ENCODE results near the gene ISG15. TPM values are rescaled to one million over a fixed set of nuclear protein-coding genes. Genes with fewer than 3 reads are reported as not detected.
A peak's percentile ranks its signal among the peaks of the same experiment; 100 is the strongest.
"Not testable (repeated sequence)": the region's sequence is repeated elsewhere in the genome, so short reads cannot be mapped to it uniquely, and the experiment has no call there.

ISG15 gene
- total RNA-seq, 2 experiments from 2014 or later = 432 to 986 TPM

GRCh38 chr1:1054099-1054700 is 40.9 kb downstream of the ISG15 start:
- H3K4me1 Mint-ChIP-seq = peaks cover 9% of the 10 kb centered on the region
- H3K27me3 Mint-ChIP-seq = peaks cover 20% of the 10 kb centered on the region
- CTCF ChIA-PET = interaction anchor here (1.1 to 1.3 kb wide), 2 partner anchors 10 to 70 kb away, joined by 3 read pairs; no protein-coding TSS in a partner anchor
- H3K36me3 Mint-ChIP-seq = peaks cover 4% of the 10 kb centered on the region
- DNase-seq (no peak), ATAC-seq (no peak)
- no peak overlapping the region for H3K27ac Mint-ChIP-seq
- H3K4me3 Mint-ChIP-seq = no peak overlapping the region
- peaks cover 5% of the 10 kb centered on the region for H3K9me3 Mint-ChIP-seq (ENCODE audit: low read depth)

- DNase-seq = no peak
- peaks cover 20% of the 10 kb centered on the region for H3K27me3 Mint-ChIP-seq
- CTCF ChIA-PET = no interaction called here
- peaks cover 4% of the 10 kb centered on the region for H3K36me3 Mint-ChIP-seq
- H3K9me3 Mint-ChIP-seq (ENCODE audit: low read depth) = peaks cover 5% of the 10 kb centered on the region
- no peak for ATAC-seq
- no peak overlapping the region for H3K27ac Mint-ChIP-seq
- peaks cover 9% of the 10 kb centered on the region for H3K4me1 Mint-ChIP-seq
- H3K4me3 Mint-ChIP-seq = no peak overlapping the region
Measured at GRCh38 chr1:1054971-1055370, 41.7 kb downstream of the ISG15 start.

DNA sequence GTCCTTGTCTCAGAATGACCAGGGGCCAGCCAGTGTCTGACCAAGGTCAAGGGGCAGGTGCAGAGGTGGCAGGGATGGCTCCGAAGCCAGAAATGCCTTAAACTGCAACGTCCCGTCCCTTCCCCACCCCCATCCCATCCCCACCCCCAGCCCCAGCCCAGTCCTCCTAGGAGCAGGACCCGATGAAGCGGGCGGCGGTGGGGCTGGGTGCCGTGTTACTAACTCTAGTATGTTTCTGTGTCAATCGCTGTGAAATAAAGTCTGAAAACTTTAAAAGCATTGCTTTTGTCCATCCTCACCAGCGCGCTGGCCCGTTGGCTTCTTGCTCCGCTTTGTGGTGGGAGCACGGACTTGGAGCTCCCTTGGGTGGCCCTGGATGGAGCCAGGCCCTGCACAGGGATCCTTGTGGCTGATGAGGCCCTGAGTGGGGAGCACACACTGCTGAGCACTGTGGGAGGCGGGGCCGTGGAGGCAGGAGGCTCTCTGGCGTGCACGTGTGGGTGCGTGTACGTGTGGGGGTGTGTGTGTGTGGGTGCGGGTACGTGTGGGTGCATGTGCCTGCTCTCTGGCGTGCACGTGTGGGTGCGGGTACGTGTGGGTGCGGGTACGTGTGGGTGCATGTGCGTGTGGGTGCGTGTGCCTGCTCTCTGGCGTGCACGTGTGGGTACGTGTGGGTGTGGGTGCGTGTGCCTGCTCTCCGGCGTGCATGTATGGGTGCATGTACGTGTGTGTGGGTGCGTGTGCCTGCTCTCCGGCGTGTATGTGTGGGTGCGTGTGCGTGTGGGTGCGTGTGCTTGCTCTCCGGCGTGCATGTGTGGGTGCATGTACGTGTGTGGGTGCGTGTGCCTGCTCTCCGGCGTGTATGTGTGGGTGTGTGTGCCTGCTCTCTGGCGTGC is 42.8 kb downstream of the ISG15 start:
- peaks cover 20% of the 10 kb centered on the region for H3K27me3 Mint-ChIP-seq
- H3K9me3 Mint-ChIP-seq (ENCODE audit: low read depth) = peaks cover 5% of the 10 kb centered on the region
- peaks cover 5% of the 10 kb centered on the region for H3K36me3 Mint-ChIP-seq
- DNase-seq (no peak), ATAC-seq (no peak)
- H3K4me1 Mint-ChIP-seq = peaks cover 17% of the 10 kb centered on the region
- H3K27ac Mint-ChIP-seq = no peak overlapping the region
- CTCF ChIA-PET = interaction anchor here (1.0 kb wide), 1 partner anchor 11 kb away, joined by 3 read pairs; no protein-coding TSS in a partner anchor
- no peak overlapping the region for H3K4me3 Mint-ChIP-seq

- H3K4me3 Mint-ChIP-seq; H3K36me3 Mint-ChIP-seq; ATAC-seq; H3K27ac Mint-ChIP-seq; H3K9me3 Mint-ChIP-seq (ENCODE audit: low read depth); DNase-seq: not testable (repeated sequence)
- peaks cover 20% of the 10 kb centered on the region for H3K27me3 Mint-ChIP-seq
- H3K4me1 Mint-ChIP-seq = peaks cover 24% of the 10 kb centered on the region
- CTCF ChIA-PET = interaction anchor here (2.4 to 7.5 kb wide), 3 partner anchors 19 to 65 kb away, joined by 8 to 93 read pairs (median 15); no protein-coding TSS in a partner anchor
Measured at GRCh38 chr1:1057769-1058087, 44.4 kb downstream of the ISG15 start.

DNA sequence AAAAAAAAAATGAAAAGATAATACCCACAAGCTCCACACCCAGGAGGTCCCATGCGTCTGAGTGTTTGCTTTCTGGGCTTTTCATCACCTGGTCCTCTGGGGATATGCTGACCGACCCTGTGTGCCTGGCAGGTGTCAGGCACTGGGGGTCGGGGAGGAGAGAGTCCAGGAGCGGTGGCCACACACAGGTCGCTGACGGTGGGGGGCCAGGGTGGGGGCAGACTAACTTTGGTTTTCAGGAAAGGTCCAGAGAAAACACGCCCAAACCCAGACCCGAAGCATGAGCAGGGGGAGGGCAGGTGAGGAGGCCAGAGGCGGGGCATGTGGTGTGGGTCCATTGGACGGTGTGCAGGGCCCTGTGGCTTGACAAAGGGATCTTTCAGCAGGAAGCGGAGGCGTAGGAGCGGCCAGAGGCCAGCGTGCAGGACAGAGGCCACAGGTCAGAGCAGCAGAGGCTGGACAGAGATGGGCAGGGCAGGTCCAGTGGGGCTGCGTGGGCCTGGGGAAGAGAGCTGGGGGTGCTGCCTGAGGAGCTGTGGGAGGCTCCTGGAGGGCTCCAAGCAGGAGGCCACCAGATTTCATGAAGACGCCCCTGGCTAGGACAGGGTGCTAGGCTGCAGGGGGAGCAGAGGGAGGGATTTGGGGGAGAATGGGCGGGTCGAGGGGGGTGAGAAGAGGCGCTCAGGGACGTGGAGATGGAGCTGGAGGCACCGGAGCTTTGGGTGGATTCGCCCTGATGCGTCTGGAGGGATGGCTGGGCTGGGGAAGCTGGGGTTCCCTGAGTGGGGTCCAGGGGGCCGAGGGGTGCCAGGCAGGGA is 45.0 kb downstream of the ISG15 start:
- peak overlapping the region; percentile 46 for H3K27ac Mint-ChIP-seq

GRCh38 chr1:1058921-1059493 is 45.7 kb downstream of the ISG15 start:
- Mint-ChIP-seq H3K27me3 (peaks cover 20% of the 10 kb centered on the region), H3K9me3 (ENCODE audit: low read depth) (no peaks in the 10 kb centered on the region), H3K4me3 (peak overlapping the region; percentile 75), H3K36me3 (peaks cover 2% of the 10 kb centered on the region), H3K4me1 (peaks cover 35% of the 10 kb centered on the region), H3K27ac (peak overlapping the region; percentile 46)
- DNase-seq (peak; percentile 75), ATAC-seq (peak; percentile 52)
- CTCF ChIA-PET = interaction anchor here (0.7 to 7.5 kb wide), 15 partner anchors 9 to 316 kb away, joined by 3 to 93 read pairs (median 4); partner anchors contain the start of genes AGRN and AURKAIP1

More for the DNA sequence above, 45.0 kb downstream of the ISG15 start:
- H3K9me3 Mint-ChIP-seq (ENCODE audit: low read depth) = no peaks in the 10 kb centered on the region
- H3K36me3 Mint-ChIP-seq = peaks cover 2% of the 10 kb centered on the region
- ATAC-seq (no peak), DNase-seq (no peak)
- CTCF ChIA-PET = interaction anchor here (0.8 to 7.5 kb wide), 12 partner anchors 10 to 317 kb away, joined by 3 to 93 read pairs (median 4); partner anchors contain the start of genes AGRN and AURKAIP1
- H3K4me1 Mint-ChIP-seq = peaks cover 30% of the 10 kb centered on the region
- H3K27me3 Mint-ChIP-seq = peaks cover 20% of the 10 kb centered on the region
- peak overlapping the region; percentile 75 for H3K4me3 Mint-ChIP-seq

GRCh38 chr1:1059494-1060280 is 46.4 kb downstream of the ISG15 start:
- Mint-ChIP-seq H3K4me3 (peak overlapping the region; percentile 75), H3K9me3 (ENCODE audit: low read depth) (no peaks in the 10 kb centered on the region), H3K27ac (no peak overlapping the region), H3K36me3 (peaks cover 2% of the 10 kb centered on the region), H3K27me3 (peaks cover 20% of the 10 kb centered on the region), H3K4me1 (peaks cover 39% of the 10 kb centered on the region)
- DNase-seq (peak; percentile 95), ATAC-seq (peak; percentile 73)
- CTCF ChIA-PET = interaction anchor here (0.7 to 7.5 kb wide), 13 partner anchors 9 to 316 kb away, joined by 3 to 93 read pairs (median 4); partner anchors contain the start of genes AGRN and AURKAIP1

DNA sequence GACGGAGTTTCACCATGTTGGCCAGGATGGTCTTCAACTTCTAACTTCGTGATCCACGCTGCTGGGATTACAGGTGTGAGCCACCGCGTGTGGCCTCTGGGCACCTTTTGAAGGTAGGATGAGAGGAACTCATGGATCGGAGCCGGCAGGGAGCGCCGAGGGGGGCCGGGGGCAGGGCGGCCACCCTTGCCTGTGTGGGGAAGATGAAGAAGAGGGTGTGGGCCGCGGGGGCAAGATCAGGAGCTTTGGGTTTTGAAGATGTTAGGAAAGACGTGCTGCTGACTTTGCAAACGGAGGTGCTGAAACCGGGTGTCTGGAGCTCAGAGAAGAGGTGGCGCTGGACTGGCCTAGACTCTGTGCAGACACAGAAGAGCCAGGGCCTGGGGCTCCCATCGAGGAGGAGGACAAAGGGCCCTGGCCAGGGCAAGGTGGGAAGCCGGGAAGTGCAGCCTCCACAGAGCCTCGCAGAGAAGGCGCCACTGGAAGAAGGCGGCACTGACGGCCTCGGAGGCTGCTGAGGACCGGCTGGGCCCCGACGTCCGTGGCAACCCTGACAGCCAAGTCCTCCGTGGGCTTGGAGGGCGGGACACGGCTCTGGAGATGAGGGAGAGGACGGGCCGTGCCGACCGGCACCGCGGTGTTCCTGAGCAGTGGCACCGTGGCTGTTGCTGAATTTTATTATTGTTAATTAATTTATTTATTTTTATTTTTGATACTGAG is 47.1 kb downstream of the ISG15 start:
- no peak for ATAC-seq
- CTCF ChIA-PET = interaction anchor here (1.0 to 7.5 kb wide), 8 partner anchors 13 to 77 kb away, joined by 3 to 93 read pairs (median 6); partner anchors contain the start of gene AGRN
- Mint-ChIP-seq H3K27ac (no peak overlapping the region), H3K4me3 (peak overlapping the region; percentile 75), H3K36me3 (peaks cover 2% of the 10 kb centered on the region), H3K27me3 (peaks cover 20% of the 10 kb centered on the region), H3K4me1 (peaks cover 41% of the 10 kb centered on the region), H3K9me3 (ENCODE audit: low read depth) (no peaks in the 10 kb centered on the region)
- DNase-seq = no peak

GRCh38 chr1:1061682-1062345 is 48.5 kb downstream of the ISG15 start:
- DNase-seq (no peak), ATAC-seq (no peak)
- Mint-ChIP-seq H3K4me3 (peak overlapping the region; percentile 70), H3K4me1 (peaks cover 43% of the 10 kb centered on the region), H3K27me3 (peaks cover 20% of the 10 kb centered on the region), H3K9me3 (ENCODE audit: low read depth) (no peaks in the 10 kb centered on the region), H3K27ac (peak overlapping the region; percentile 81), H3K36me3 (peaks cover 2% of the 10 kb centered on the region)
- CTCF ChIA-PET = interaction anchor here (1.0 to 7.5 kb wide), 7 partner anchors 23 to 79 kb away, joined by 3 to 93 read pairs (median 14); partner anchors contain the start of gene PERM1

DNA sequence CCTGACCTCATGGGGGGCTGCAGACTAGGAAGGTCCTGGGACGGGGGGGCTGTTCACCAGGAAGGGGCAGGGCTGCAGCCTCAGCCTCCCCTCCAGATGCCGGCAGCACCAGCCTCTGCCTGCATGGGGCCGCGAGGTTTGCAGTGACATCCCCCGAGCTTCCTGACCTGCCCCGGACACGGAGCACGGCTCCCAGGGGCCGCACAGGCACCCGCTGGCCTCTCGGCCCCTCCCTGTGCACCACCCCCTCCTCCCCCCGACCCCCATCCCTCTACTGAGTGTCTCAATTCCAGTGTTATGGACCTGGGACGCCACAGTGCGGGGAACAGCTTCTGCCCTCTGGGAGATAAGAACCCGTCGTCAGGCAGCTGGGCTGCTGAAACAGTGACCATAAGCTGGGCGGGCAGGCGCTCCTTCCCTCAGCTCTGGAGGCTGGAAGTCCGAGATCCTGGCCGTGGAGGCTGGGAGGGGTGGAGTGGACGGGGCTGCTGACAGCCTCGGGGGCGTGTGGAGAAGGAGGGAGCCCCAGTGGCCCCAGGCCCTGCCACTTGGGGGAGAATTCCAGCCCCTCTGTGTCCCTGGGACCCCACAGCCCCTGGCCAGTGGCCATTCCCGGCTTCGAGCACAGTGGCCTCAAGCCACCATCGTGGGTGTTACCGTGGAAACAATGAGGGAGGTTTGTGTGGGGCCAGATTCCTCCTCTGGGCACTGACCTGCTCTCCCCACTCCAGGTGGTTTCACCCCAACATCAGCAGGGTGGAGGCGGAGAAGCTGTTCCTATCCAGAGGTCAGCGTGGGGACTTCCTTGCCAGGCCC is 49.3 kb downstream of the ISG15 start:
- DNase-seq (no peak), ATAC-seq (no peak)
- CTCF ChIA-PET = interaction anchor here (1.0 to 7.5 kb wide), 11 partner anchors 24 to 308 kb away, joined by 3 to 93 read pairs (median 8); partner anchors contain the start of gene PERM1
- Mint-ChIP-seq H3K4me1 (peaks cover 45% of the 10 kb centered on the region), H3K27me3 (peaks cover 15% of the 10 kb centered on the region), H3K9me3 (ENCODE audit: low read depth) (no peaks in the 10 kb centered on the region), H3K27ac (peak overlapping the region; percentile 81), H3K36me3 (peaks cover 2% of the 10 kb centered on the region), H3K4me3 (peak overlapping the region; percentile 70)

All from activated CD8-positive, alpha-beta memory T cell treated with anti-CD3 and anti-CD28 coated beads, Interleukin-2, amount 10 ng/mL, durations not matched to agents 7 days and 5 days (primary cell).